ENCODE results near the gene RPRML. TPM values are rescaled to one million over a fixed set of nuclear protein-coding genes. Genes with fewer than 3 reads are reported as not detected.
"Not testable (repeated sequence)": the region's sequence is repeated elsewhere in the genome, so short reads cannot be mapped to it uniquely, and the experiment has no call there.

RPRML gene
- total RNA-seq, 1 donor from 2014 or later, result 1.8 TPM

- Mint-ChIP-seq H3K27ac (ENCODE audit: unreplicated experiment) (no peak overlapping the region), H3K27me3 (ENCODE audit: low read depth) (no peaks in the 10 kb centered on the region), H3K4me3 (no peak overlapping the region), H3K4me1 (no peaks in the 10 kb centered on the region), H3K36me3 (ENCODE audit: low read depth) (no peaks in the 10 kb centered on the region), H3K9me3 (no peaks in the 10 kb centered on the region)
- TF ChIP-seq, protein P1, sequence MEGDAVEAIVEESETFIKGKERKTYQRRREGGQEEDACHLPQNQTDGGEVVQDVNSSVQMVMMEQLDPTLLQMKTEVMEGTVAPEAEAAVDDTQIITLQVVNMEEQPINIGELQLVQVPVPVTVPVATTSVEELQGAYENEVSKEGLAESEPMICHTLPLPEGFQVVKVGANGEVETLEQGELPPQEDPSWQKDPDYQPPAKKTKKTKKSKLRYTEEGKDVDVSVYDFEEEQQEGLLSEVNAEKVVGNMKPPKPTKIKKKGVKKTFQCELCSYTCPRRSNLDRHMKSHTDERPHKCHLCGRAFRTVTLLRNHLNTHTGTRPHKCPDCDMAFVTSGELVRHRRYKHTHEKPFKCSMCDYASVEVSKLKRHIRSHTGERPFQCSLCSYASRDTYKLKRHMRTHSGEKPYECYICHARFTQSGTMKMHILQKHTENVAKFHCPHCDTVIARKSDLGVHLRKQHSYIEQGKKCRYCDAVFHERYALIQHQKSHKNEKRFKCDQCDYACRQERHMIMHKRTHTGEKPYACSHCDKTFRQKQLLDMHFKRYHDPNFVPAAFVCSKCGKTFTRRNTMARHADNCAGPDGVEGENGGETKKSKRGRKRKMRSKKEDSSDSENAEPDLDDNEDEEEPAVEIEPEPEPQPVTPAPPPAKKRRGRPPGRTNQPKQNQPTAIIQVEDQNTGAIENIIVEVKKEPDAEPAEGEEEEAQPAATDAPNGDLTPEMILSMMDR (conservative IDR thresholded peaks at IDR 0.05), result no peak
- DNase-seq (ENCODE audit: low read depth, low spot score), result no peak
Observed at GRCh38 chr17:46995841-46996571, 17.0 kb upstream of the RPRML start.

DNA sequence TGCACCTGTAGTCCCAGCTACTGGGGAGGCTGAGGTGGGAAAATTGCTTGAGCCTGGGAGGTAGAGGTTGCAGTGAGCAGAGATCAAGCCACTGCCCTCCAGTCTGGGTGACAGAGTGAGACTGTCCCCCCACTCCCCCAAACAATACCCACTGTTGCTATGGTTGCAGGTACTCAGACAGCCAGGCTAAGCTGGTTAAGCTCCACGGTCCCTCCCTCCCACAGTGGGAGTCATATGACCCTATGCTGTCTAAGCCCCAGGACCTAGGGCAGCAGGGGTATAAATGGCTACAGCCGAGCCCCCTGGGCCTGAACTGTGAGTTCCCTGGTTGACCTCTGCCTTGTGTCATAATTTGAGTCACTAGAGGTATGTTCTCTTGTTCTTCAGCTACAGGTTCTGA lies 15.9 kb upstream of the RPRML start:
- peaks cover 6% of the 10 kb centered on the region for H3K27me3 Mint-ChIP-seq (ENCODE audit: low read depth)
- H3K4me3 Mint-ChIP-seq, result no peak overlapping the region
- no peaks in the 10 kb centered on the region for H3K9me3 Mint-ChIP-seq
- H3K36me3 Mint-ChIP-seq (ENCODE audit: low read depth), result no peaks in the 10 kb centered on the region
- no peak overlapping the region for H3K27ac Mint-ChIP-seq (ENCODE audit: unreplicated experiment)
- no peak for DNase-seq (ENCODE audit: low read depth, low spot score)
- TF ChIP-seq, protein P1 (conservative IDR thresholded peaks at IDR 0.05), result no peak
- no peaks in the 10 kb centered on the region for H3K4me1 Mint-ChIP-seq

DNA sequence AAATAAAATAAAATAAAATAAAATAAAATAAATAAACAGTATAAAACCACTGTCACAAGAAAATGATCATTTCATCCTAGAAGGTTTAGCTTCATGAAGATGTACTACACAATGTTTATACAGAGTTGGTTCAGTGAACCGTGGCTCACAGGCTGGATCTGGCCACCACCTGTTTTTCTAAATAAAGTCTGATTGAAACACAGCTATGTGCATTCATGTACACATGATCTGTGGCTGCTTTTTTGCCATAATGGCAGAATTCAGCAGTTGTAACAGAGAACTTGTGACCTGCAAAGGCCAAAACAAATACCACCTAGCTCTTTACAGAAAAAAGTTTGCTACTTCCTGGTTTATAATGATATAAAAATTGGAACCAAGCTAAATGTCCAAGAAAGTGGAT lies 12.6 kb upstream of the RPRML start:
- no peaks in the 10 kb centered on the region for H3K9me3 Mint-ChIP-seq
- H3K4me1 Mint-ChIP-seq, result no peaks in the 10 kb centered on the region

GRCh38 chr17:46989637-46990431 lies 10.8 kb upstream of the RPRML start:
- no peak for DNase-seq (ENCODE audit: low read depth, low spot score)
- no peaks in the 10 kb centered on the region for H3K4me1 Mint-ChIP-seq
- H3K27me3 Mint-ChIP-seq (ENCODE audit: low read depth), result peaks cover 14% of the 10 kb centered on the region
- H3K9me3 Mint-ChIP-seq, result no peaks in the 10 kb centered on the region
- no peaks in the 10 kb centered on the region for H3K36me3 Mint-ChIP-seq (ENCODE audit: low read depth)
- TF ChIP-seq, protein P1 (conservative IDR thresholded peaks at IDR 0.05), result no peak
- no peak overlapping the region for H3K27ac Mint-ChIP-seq (ENCODE audit: unreplicated experiment)
- H3K4me3 Mint-ChIP-seq, result no peak overlapping the region

More for the DNA sequence above, 12.6 kb upstream of the RPRML start:
- no peaks in the 10 kb centered on the region for H3K36me3 Mint-ChIP-seq (ENCODE audit: low read depth)
- H3K27ac Mint-ChIP-seq (ENCODE audit: unreplicated experiment), result no peak overlapping the region
- no peak overlapping the region for H3K4me3 Mint-ChIP-seq
- TF ChIP-seq, protein P1 (conservative IDR thresholded peaks at IDR 0.05), result no peak
- H3K27me3 Mint-ChIP-seq (ENCODE audit: low read depth), result peaks cover 13% of the 10 kb centered on the region
- DNase-seq (ENCODE audit: low read depth, low spot score), result no peak

GRCh38 chr17:46987927-46988326 lies 8.9 kb upstream of the RPRML start:
- H3K9me3 Mint-ChIP-seq; H3K27ac Mint-ChIP-seq (ENCODE audit: unreplicated experiment); H3K4me1 Mint-ChIP-seq; DNase-seq (ENCODE audit: low read depth, low spot score); H3K36me3 Mint-ChIP-seq (ENCODE audit: low read depth); H3K4me3 Mint-ChIP-seq: not testable (repeated sequence)
- peaks cover 16% of the 10 kb centered on the region for H3K27me3 Mint-ChIP-seq (ENCODE audit: low read depth)

DNA sequence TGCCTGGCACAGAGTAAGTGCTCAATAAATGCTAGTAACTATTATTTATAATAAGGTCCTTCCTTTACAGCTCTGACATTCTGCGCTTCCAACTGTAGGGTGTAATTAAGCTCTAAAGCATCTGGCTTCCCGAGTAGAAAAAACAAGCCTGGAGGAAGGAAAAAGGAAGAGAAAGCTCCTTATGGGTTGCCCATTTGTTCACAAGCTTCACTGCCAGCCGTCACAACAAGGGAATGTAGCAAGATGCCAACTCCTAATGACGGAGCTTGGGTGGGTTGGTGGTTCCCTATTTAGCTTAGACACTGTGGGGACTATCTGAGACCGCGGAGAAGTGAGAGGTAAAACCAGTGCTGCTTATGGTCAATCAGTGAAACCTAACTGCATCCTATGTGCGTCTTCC lies 7.3 kb upstream of the RPRML start:
- TF ChIP-seq, protein P1 (conservative IDR thresholded peaks at IDR 0.05), result no peak
- H3K36me3 Mint-ChIP-seq (ENCODE audit: low read depth), result no peaks in the 10 kb centered on the region
- no peaks in the 10 kb centered on the region for H3K4me1 Mint-ChIP-seq
- no peak overlapping the region for H3K27ac Mint-ChIP-seq (ENCODE audit: unreplicated experiment)
- no peak for DNase-seq (ENCODE audit: low read depth, low spot score)
- peaks cover 24% of the 10 kb centered on the region for H3K27me3 Mint-ChIP-seq (ENCODE audit: low read depth)
- H3K4me3 Mint-ChIP-seq, result no peak overlapping the region
- H3K9me3 Mint-ChIP-seq, result no peaks in the 10 kb centered on the region

Data from neural crest cell (in vitro differentiated cells).